Osteoblast (primary cell): ENCODE measurements around the gene PAGE2. TPM values are rescaled to one million over a fixed set of nuclear protein-coding genes. Genes with fewer than 3 reads are reported as not detected.
"Not testable (repeated sequence)": the region's sequence is repeated elsewhere in the genome, so short reads cannot be mapped to it uniquely, and the experiment has no call there.

ENCODE experiments used
- DNase-seq: peaks from one replicate; pipeline ENCODE4 v3.0.0; 2011; ENCODE audit warnings: low spot score, mixed read lengths; ENCODE audit not compliant: insufficient read length; ENCODE audit errors: missing footprints
- H2AFZ ChIP-seq: 2 replicates; pipeline ENCODE4 v1.6.0; 2011; ENCODE audit warnings: mild to moderate bottlenecking, low read length
- H3K27ac ChIP-seq: 2 replicates; pipeline ENCODE4 v1.5.1; 2011; ENCODE audit warnings: mild to moderate bottlenecking, low read depth, low read length, moderate library complexity
- H3K27me3 ChIP-seq: 2 replicates; pipeline ENCODE4 v1.6.0; 2012; ENCODE audit warnings: mild to moderate bottlenecking, control low read depth, inconsistent platforms, low read length, moderate library complexity; ENCODE audit not compliant: insufficient read depth
- H3K36me3 ChIP-seq: 2 replicates; pipeline ENCODE4 v1.5.1; 2011; ENCODE audit warnings: mild to moderate bottlenecking, low read length, control low read depth, moderate library complexity; ENCODE audit not compliant: insufficient read depth
- H3K4me1 ChIP-seq: 2 replicates; pipeline ENCODE4 v1.5.1; 2011; ENCODE audit warnings: mild to moderate bottlenecking, low read length, control low read depth, moderate library complexity; ENCODE audit not compliant: insufficient read depth
- H3K4me2 ChIP-seq: 2 replicates; pipeline ENCODE4 v1.6.0; 2011; ENCODE audit warnings: mild to moderate bottlenecking, low read length; ENCODE audit not compliant: insufficient read depth
- H3K4me3 ChIP-seq: fragments of 200-600 bp; sonication (generic); 3 replicates; pipeline ENCODE4 v1.5.1; 2012; ENCODE audit warnings: mild to moderate bottlenecking, low read length, inconsistent platforms; ENCODE audit not compliant: insufficient read depth
- H3K79me2 ChIP-seq: 2 replicates; pipeline ENCODE4 v1.6.0; 2012; ENCODE audit warnings: mild to moderate bottlenecking, low read length, control low read depth, inconsistent platforms; ENCODE audit not compliant: insufficient read depth
- H3K9me3 ChIP-seq: 2 replicates; pipeline ENCODE4 v1.5.1; 2011; ENCODE audit warnings: low read depth, low read length, control low read depth
- H4K20me1 ChIP-seq: 2 replicates; pipeline ENCODE4 v1.6.0; 2012; ENCODE audit warnings: mild to moderate bottlenecking, low read length, control low read depth; ENCODE audit not compliant: insufficient read depth
- CTCF ChIP-seq: IDR thresholded peaks from 2 replicates; pipeline ENCODE4 v1.5.1; 2011; ENCODE audit warnings: mild to moderate bottlenecking, low read depth, low read length, moderate library complexity; ENCODE audit errors: extremely low read depth
- total RNA-seq: library from RNA; depleted of rRNA; stranded (reverse); fragments of >200 nt; gene quantifications from 2 replicates; pipeline ENCODE4 v1.2.3, GENCODE V29; 2012

PAGE2 gene
- total RNA-seq, 1 donor: not detected

- no peak for TF ChIP-seq CTCF
- no peaks in the 10 kb centered on the region for H3K27me3 ChIP-seq
- H3K4me2 ChIP-seq: peak overlapping the region; percentile 34
- no peaks in the 10 kb centered on the region for H3K9me3 ChIP-seq
- peak overlapping the region; percentile 3 for H2AFZ ChIP-seq
- H3K79me2 ChIP-seq: no peaks in the 10 kb centered on the region
- peak overlapping the region; percentile 2 for H3K4me3 ChIP-seq
- no peaks in the 10 kb centered on the region for H3K4me1 ChIP-seq
- no peaks in the 10 kb centered on the region for H4K20me1 ChIP-seq
- no peak for DNase-seq
- no peaks in the 10 kb centered on the region for H3K36me3 ChIP-seq
- H3K27ac ChIP-seq: no peak overlapping the region
These were observed 31.8 kb upstream of the PAGE2 start for GRCh38 chrX:55056820-55057674.

- Histone ChIP-seq H3K4me3 (peak overlapping the region; percentile 2), H3K4me2 (peak overlapping the region; percentile 34), H2AFZ (peak overlapping the region; percentile 3), H3K27me3 (no peaks in the 10 kb centered on the region), H3K4me1 (no peaks in the 10 kb centered on the region), H3K36me3 (no peaks in the 10 kb centered on the region), H3K79me2 (no peaks in the 10 kb centered on the region), H3K9me3 (no peaks in the 10 kb centered on the region), H3K27ac (no peak overlapping the region), H4K20me1 (no peaks in the 10 kb centered on the region)
- peak; percentile 82 for TF ChIP-seq CTCF
- DNase-seq: no peak
These were observed 31.1 kb upstream of the PAGE2 start for GRCh38 chrX:55057675-55058249.

GRCh38 chrX:55067180-55067579 lies 21.6 kb upstream of the PAGE2 start:
- not testable (repeated sequence) for H3K4me3 ChIP-seq, H3K27ac ChIP-seq, H3K27me3 ChIP-seq, DNase-seq, H3K9me3 ChIP-seq, H2AFZ ChIP-seq, H4K20me1 ChIP-seq, H3K36me3 ChIP-seq, H3K4me1 ChIP-seq, H3K4me2 ChIP-seq, H3K79me2 ChIP-seq

- H3K4me2 ChIP-seq: no peak overlapping the region
- no peaks in the 10 kb centered on the region for H3K79me2 ChIP-seq
- H3K9me3 ChIP-seq: no peaks in the 10 kb centered on the region
- no peak overlapping the region for H2AFZ ChIP-seq
- no peaks in the 10 kb centered on the region for H4K20me1 ChIP-seq
- no peaks in the 10 kb centered on the region for H3K4me1 ChIP-seq
- DNase-seq: no peak
- H3K27ac ChIP-seq: no peak overlapping the region
- no peak overlapping the region for H3K4me3 ChIP-seq
- no peak for TF ChIP-seq CTCF
- no peaks in the 10 kb centered on the region for H3K27me3 ChIP-seq
- no peaks in the 10 kb centered on the region for H3K36me3 ChIP-seq
These were observed 16.5 kb upstream of the PAGE2 start for GRCh38 chrX:55072286-55072685.
